HEK293T (cell line): ENCODE results near the gene ADAM10.
A peak's percentile ranks its signal among the peaks of the same experiment; 100 is the strongest.

ENCODE experiments used
- CTCF ChIA-PET: fragments of 350-600 bp; formaldehyde crosslinking; extraction: SDS; loops from one replicate; lab custom pipeline; 2021; ENCODE audit warnings: antibody characterized with exemption, inconsistent platforms; lab: Yijun Ruan, JAX
- POLR2A ChIA-PET: fragments of 350-600 bp; formaldehyde crosslinking; extraction: SDS; loops from one replicate; lab custom pipeline; 2020; ENCODE audit warnings: antibody characterized with exemption, inconsistent platforms; lab: Yijun Ruan, JAX
- DNase-seq: peaks from one replicate; pipeline ENCODE4 v3.0.0; 2012; ENCODE audit warnings: mixed read lengths; ENCODE audit errors: extremely low spot score
- ARNT ChIP-seq: fragments of 450-650 bp; IDR thresholded peaks from 2 replicates; pipeline ENCODE4 v1.6.1; 2017; ENCODE audit warnings: mild to moderate bottlenecking
- BHLHE40 ChIP-seq: fragments of 450-650 bp; IDR thresholded peaks from 2 replicates; pipeline ENCODE4 v1.6.1; 2016; ENCODE audit warnings: mild to moderate bottlenecking, moderate library complexity, borderline replicate concordance
- CTBP1 ChIP-seq: fragments of 450-650 bp; IDR thresholded peaks from 2 replicates; pipeline ENCODE4 v1.6.1; 2016; ENCODE audit warnings: borderline replicate concordance
- ELF4 ChIP-seq: fragments of 450-650 bp; IDR thresholded peaks from 2 replicates; pipeline ENCODE4 v1.6.1; 2017; ENCODE audit warnings: antibody characterized with exemption
- FOXA1 ChIP-seq: fragments of 450-650 bp; IDR thresholded peaks from 2 replicates; pipeline ENCODE4 v1.6.1; 2016; ENCODE audit warnings: mild to moderate bottlenecking
- FOXK2 ChIP-seq: fragments of 450-650 bp; IDR thresholded peaks from 2 replicates; pipeline ENCODE4 v1.6.1; 2016; ENCODE audit warnings: mild to moderate bottlenecking
- FOXM1 ChIP-seq: fragments of 450-650 bp; IDR thresholded peaks from 2 replicates; pipeline ENCODE4 v1.6.1; 2017; ENCODE audit warnings: mild to moderate bottlenecking, borderline replicate concordance
- HDGF ChIP-seq: fragments of 450-650 bp; IDR thresholded peaks from 2 replicates; pipeline ENCODE4 v1.6.1; 2017; ENCODE audit warnings: antibody characterized with exemption, borderline replicate concordance
- L3MBTL2 ChIP-seq: fragments of 450-650 bp; conservative IDR thresholded peaks from 2 replicates; pipeline ENCODE4 v1.6.1; 2016; ENCODE audit warnings: mild to moderate bottlenecking
- LEF1 ChIP-seq: fragments of 450-650 bp; IDR thresholded peaks from 2 replicates; pipeline ENCODE4 v1.6.1; 2017; ENCODE audit warnings: mild to moderate bottlenecking, borderline replicate concordance
- NFRKB ChIP-seq: fragments of 450-650 bp; IDR thresholded peaks from 2 replicates; pipeline ENCODE4 v1.6.1; 2016; ENCODE audit warnings: mild to moderate bottlenecking, moderate library complexity
- SP1 ChIP-seq: fragments of 450-650 bp; IDR thresholded peaks from 2 replicates; pipeline ENCODE4 v1.6.1; 2017
- SUZ12 ChIP-seq: fragments of 450-650 bp; IDR thresholded peaks from 2 replicates; pipeline ENCODE4 v1.6.1; 2016; ENCODE audit warnings: mild to moderate bottlenecking
- TARDBP ChIP-seq: fragments of 450-650 bp; IDR thresholded peaks from 2 replicates; pipeline ENCODE4 v1.6.1; 2016
- ZNF384 ChIP-seq: fragments of 450-650 bp; IDR thresholded peaks from 2 replicates; pipeline ENCODE4 v1.6.1; 2016
- TF ChIP-seq, protein P1 (sequence below): fragments of 450-650 bp; IDR thresholded peaks from 2 replicates; pipeline ENCODE4 v1.6.1; 2016

Gene ADAM10

DNA sequence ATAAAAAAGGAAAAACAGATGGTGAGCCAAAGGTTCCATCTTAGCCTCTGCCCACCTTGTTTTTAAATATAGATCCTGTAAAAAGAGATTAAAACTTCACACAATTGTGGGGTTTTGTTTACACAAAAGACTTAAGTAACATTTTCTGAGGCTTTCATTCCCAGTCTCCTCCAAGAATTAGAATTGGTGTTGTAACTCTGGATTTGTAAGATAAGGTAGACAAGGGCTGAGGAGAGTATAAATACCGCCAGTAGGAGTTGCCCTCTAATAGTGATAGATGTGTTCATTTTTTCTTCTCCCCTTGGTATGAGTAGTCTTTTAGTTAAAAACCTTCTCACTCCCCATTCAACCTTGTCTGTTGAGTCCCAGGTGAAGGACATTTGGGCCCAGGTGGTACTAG, 30.0 kb upstream of the ADAM10 start:
- TF ChIP-seq NFRKB: no peak
- TF ChIP-seq TARDBP: no peak
- no peak for TF ChIP-seq LEF1
- TF ChIP-seq HDGF: no peak
- no peak for TF ChIP-seq FOXK2
- TF ChIP-seq, protein P1, sequence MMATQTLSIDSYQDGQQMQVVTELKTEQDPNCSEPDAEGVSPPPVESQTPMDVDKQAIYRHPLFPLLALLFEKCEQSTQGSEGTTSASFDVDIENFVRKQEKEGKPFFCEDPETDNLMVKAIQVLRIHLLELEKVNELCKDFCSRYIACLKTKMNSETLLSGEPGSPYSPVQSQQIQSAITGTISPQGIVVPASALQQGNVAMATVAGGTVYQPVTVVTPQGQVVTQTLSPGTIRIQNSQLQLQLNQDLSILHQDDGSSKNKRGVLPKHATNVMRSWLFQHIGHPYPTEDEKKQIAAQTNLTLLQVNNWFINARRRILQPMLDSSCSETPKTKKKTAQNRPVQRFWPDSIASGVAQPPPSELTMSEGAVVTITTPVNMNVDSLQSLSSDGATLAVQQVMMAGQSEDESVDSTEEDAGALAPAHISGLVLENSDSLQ: no peak
- POLR2A ChIA-PET: no interaction called here
- CTCF ChIA-PET: no interaction called here
- no peak for DNase-seq

DNA sequence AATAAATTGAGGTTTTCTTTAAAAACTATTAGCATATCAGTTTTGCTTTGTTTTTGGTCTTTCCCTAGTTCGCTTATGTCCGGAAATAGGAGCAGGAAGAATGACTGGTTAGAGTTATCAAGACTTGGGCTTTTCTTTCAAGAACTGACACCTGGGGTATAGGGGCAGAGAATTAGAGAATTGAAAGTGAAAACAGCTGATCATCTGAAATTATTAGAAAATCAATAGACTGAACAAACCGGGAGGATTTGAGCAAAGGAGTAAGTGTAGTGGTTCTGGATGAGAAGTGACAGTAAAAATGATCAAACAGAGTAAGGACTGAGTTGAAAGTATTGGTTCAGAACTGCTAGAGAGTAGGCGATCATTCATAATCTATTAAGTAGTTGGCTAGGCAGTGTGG, 27.6 kb upstream of the ADAM10 start:
- POLR2A ChIA-PET: no interaction called here
- CTCF ChIA-PET: no interaction called here
- no peak for DNase-seq
- TF ChIP-seq BHLHE40 (no peak), LEF1 (no peak), FOXM1 (no peak), ELF4 (no peak), ARNT (no peak), TARDBP (no peak), CTBP1 (no peak), FOXA1 (no peak), SUZ12 (no peak), NFRKB (no peak), ZNF384 (no peak), HDGF (no peak), SP1 (no peak)
- TF ChIP-seq, protein P1: no peak

DNA sequence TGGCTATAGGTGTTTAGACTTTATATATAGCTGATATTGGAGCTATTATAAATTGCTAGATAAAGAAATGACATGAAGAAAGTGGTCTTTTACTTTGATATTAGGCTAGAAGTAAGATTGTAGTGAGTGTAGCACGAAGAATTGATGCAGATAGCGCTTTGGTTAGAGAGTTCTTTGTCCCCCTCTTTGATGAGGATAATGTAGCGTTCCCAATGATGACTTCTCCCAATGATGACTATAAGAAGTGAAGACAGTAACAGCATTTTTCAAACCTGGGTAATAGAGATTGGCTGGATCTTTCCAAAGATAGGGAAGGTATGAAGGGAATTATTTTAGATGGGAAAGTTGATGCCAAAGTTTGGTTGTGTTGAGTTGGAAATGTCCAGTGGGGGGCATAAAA, 25.9 kb upstream of the ADAM10 start:
- TF ChIP-seq ZNF384: no peak
- TF ChIP-seq NFRKB: no peak
- no peak for TF ChIP-seq FOXA1
- TF ChIP-seq FOXM1: no peak
- TF ChIP-seq SUZ12: no peak
- TF ChIP-seq LEF1: no peak
- no peak for TF ChIP-seq ELF4
- no peak for TF ChIP-seq FOXK2
- no peak for TF ChIP-seq TARDBP
- no peak for TF ChIP-seq ARNT
- no peak for TF ChIP-seq SP1
- no peak for TF ChIP-seq CTBP1
- ChIA-PET POLR2A (no interaction called here), CTCF (no interaction called here)
- no peak for DNase-seq

DNA sequence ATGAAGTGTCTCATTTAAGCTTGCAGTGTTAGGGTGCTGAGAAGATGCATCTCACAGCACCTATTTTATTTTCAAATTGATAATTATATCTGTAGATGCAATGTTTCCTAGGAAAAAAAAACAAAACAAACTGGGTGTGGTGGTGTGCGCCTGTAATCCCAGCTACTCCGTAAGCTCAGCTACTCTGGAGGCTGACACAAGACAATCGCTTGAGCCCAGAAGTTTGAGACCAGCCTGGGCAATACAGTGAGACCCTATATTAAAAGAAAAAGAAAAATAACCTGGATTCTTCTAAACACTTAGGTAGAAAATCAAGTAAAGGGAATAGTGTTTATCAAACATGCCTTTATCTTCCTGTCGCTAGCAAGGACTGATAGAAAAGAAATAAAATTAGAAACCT, 23.5 kb upstream of the ADAM10 start:
- ChIA-PET CTCF (no interaction called here), POLR2A (no interaction called here)
- no peak for DNase-seq
- no peak for TF ChIP-seq NFRKB
- TF ChIP-seq L3MBTL2: no peak
- TF ChIP-seq FOXM1: no peak
- no peak for TF ChIP-seq LEF1

DNA sequence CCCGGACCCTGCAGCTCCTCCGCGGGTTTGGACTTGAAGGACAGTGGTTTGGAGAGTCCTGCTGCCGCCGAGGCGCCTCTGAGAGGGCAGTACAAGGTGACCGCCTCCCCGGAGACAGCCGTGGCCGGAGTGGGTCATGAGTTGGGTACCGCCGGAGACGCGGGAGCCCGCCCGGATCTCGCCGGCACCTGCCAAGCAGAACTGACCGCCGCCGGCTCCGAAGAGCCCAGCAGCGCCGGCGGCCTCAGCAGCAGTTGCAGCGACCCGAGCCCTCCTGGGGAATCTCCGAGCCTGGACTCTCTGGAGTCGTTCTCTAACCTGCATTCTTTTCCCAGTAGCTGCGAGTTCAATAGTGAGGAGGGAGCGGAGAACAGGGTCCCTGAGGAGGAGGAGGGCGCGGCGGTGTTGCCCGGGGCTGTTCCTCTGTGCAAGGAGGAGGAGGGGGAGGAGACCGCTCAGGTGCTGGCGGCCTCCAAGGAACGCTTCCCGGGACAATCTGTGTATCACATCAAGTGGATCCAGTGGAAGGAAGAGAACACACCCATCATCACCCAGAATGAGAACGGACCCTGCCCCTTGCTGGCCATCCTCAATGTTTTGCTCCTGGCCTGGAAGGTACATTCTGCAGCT, 22.2 kb upstream of the ADAM10 start:
- CTCF ChIA-PET: interaction anchor here (0.5 to 1.3 kb wide), 3 partner anchors 22 to 326 kb away, joined by 3 to 6 read pairs (median 5); partner anchors contain the start of gene ADAM10
- POLR2A ChIA-PET: interaction anchor here (0.9 to 2.2 kb wide), 7 partner anchors 18 to 439 kb away, joined by 3 to 48 read pairs (median 3); partner anchors contain the start of gene ADAM10
- peak; percentile 18 for DNase-seq
- TF ChIP-seq NFRKB: no peak
- TF ChIP-seq, protein P1: no peak

DNA sequence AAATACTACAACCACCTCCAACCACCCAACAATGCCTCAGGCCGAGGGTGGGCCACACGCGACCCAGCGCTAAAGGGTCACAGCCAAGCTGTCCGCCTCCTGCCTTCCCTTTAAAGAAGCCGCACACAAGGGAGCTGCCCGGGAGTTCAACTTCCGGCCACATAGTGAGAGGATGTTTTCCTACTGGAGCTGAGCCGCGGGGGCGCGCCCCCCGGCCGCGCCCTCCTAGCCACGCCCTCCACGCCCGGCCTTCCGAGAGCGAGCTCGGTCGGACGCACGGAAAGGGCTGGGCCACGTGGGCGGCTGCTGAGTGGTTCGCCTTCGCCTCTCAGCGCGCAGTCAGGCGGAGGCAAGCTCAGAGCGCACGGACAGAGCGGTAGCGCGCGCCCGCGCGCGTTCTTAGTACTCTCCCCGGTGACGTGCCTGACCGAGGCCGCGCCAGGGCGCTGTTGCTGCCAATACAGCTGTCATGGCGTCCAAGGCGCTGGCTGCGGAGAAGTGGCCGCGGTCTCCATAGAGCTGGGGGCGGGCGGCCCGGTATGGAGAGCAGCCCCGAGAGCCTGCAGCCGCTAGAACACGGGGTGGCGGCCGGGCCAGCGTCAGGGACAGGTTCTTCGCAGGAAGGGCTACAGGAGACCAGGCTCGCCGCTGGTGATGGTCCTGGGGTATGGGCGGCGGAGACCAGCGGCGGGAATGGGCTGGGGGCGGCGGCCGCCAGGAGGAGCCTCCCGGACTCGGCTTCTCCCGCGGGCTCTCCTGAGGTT, 21.5 kb upstream of the ADAM10 start, which contains the start of gene MINDY2:
TSS of gene MINDY2 (plus strand) at position 446 of the 764 bp plus-strand sequence. CDS start at position 540, 94 bp downstream.
- ChIA-PET POLR2A (interaction anchor here (0.6 to 2.2 kb wide), 21 partner anchors 10 to 548 kb away, joined by 3 to 48 read pairs (median 3); partner anchors contain the start of gene ADAM10), CTCF (interaction anchor here (0.7 to 1.3 kb wide), 5 partner anchors 15 to 327 kb away, joined by 3 to 6 read pairs (median 3); partner anchors contain the start of gene ADAM10)
- TF ChIP-seq SP1: no peak
- TF ChIP-seq ELF4: 0 out of 2 replicates have a peak, but pooled peaks have one; percentile 18
- no peak for TF ChIP-seq CTBP1
- no peak for TF ChIP-seq TARDBP
- TF ChIP-seq, protein P1: peak; percentile 42; the same call in 1 of the 2 replicates
- TF ChIP-seq HDGF: no peak
- peak; percentile 29 for TF ChIP-seq L3MBTL2
- TF ChIP-seq NFRKB: no peak
- DNase-seq: peak; percentile 84
